Measurements from ENCODE around the gene CLCN7.

CLCN7 gene

DNA sequence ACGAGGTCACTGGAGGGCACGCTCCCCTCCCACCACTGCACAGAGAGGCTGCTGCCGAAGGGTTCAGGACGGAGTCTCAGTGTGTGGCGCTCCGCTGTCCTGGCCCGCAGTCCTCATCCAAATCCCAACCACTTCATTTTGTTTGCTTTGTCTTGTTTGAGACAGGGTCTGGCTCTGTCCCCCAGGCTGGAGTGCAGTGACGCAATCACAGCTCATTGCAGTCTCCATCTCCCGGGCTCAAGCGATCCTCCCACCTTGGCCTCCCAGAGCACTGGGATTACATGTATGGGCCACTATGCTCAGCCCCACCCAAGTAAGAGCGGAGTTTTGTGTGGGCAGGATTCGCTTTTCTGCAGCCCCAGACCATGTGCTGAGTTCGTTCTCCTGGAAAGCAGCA lies 73.1 kb downstream of the CLCN7 start:
- DNase-seq (ENCODE audit: low read depth): no peak

DNA sequence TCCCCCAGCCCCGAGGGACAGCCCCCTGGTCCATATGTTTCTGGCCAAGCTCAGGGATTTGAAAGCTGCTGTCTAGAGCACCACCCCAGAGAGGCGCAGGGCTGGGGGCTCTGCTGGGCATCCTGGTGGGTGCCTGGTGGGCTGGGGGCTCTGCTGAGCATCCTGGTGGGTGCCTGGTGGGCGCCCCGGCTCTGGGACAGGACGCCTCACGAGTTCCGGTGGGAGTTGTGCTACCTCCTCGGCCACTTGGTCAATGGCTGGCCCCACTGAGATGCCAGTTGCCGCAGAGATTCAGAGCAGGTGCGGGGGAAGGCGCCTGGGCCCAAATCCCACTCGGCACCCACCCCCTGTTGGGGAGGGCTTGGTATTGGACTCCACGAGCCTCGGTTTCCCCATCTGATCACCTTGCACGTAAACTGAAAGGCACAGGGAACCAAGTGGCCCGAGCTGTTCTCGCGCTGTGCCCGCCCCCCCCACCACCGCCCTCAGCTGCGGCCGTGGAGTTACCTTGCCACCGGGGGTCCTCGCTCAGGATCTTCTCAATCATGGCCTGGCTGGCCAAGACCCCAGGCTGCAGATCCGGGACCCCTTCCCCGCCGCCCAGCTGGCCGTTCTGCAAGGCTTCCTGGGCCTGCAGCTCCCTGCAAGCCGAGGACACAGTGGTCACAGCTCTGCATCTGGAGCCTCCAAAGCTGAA lies 73.6 kb downstream of the CLCN7 start:
- DNase-seq (ENCODE audit: low read depth): no peak

DNA sequence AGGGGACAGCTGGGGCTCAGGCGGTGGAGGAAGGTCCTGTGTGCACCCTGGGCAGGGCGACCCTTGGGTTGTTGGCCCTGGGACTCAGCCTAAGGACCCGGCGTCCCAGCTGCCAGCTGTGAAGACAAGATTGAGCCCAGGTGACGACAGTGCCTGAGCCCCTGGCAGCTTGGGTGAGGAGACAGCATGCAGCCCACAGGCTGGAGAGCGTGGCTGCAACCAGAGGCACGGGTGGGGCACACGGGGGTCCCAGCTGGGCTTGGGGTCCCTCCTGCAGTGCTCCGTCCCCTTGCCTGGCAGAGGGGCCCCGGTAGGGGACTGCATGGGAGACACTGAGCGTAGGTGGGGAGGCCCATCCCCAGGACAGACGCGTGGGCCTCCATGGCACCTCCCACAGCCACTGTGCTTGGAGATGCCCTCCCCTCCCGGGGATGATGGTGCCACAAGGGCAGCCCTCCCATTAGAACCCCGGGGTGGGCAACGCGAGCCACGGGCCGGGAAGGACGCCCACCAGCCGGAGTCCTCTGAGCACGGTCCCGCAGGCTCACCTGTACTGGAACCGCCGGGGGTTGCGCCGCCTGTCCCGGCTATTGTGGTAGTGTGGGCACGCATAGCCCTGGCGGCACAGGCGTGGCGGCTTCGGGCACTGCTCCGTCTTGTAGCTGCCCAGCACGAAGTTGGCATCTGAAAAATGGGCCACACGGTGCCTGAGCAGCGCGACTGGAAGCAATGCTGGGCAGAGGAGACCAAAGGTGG lies 75.8 kb downstream of the CLCN7 start:
- no peak for DNase-seq (ENCODE audit: low read depth)

DNA sequence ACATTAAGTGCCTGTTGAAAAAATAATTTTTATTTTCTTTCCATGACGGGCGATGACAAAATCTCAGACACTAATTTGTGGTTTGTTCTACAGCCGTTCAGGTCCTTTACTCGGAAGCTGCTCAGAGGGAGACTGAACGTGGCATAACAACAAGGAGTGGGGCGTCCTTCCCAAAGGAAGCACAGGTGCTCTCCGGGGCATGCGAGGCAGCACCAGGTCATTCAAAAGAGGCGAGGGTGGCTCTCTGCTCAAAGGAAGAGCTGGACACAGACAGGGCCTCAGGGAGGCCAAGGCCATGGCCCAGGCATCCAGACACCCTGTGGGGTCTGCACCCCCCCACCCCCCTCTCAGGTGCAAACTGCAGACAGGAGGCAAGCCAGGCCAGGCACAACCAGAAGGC lies 76.5 kb downstream of the CLCN7 start:
- no peak for DNase-seq (ENCODE audit: low read depth)

DNA sequence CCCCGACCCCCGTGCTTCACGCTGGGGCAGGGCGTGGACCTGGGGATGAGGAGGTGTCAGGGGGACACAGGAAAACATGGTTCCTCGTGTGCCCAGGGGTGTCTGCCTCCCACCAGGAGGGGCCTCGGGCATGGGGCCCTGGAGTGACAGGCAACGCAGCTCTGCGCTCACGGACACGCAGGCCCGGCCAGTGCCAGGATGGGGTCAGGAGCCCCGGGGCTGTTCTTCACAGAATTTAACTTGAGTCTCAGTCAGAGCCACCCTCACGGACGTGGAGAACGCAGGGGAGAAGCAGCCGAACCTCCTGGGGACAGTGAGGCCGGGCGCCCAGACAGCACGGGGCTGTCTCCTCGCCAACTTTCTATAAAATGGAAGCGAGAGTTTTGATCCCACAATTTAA lies 77.0 kb downstream of the CLCN7 start:
- DNase-seq (ENCODE audit: low read depth): no peak

DNA sequence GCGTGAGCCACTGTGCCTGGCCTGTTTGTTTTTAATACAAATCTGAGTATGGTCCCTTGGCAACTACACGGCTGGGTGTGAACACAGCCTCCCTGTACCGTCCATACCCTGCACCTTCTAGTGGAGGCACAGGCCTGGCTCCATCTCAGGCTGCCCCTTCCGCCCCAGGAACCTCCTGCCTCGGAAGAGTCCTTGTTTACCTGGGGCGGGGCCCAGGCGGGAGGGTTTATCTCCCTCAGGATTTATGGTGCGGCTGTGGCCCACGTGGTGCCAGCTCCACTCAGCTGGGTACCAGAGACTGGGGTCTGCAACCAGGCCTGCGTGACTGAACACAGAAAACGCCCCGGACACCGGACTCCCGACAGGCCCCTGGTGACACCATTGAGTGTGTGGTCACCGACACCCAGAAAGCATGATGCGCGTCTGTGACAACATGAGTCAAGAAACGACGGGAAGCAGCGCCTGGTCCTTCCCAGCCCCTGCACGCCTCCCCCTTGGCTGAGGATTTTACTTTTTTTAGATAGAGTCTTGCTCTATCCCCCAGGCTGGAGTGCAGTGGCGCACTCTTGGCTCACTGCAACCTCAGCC lies 79.3 kb downstream of the CLCN7 start:
- no peak for DNase-seq (ENCODE audit: low read depth)

All from stimulated activated CD8-positive, alpha-beta memory T cell treated with anti-CD3 and anti-CD28 coated beads, Interleukin-15, amount 100 ng/mL, for 24 hours (primary cell).